RPMI7951 (cell line): Measurements from ENCODE around the gene ANKRD9. TPM values are rescaled to one million over a fixed set of nuclear protein-coding genes. Genes with fewer than 3 reads are reported as not detected.
"Not testable (repeated sequence)": the region's sequence is repeated elsewhere in the genome, so short reads cannot be mapped to it uniquely, and the experiment has no call there.

Source experiments
- DNase-seq: peaks from one replicate; pipeline ENCODE4 v3.0.0-alpha.2; 2012; ENCODE audit warnings: low read depth
- total RNA-seq: library from RNA; depleted of rRNA; stranded (reverse); fragments of >200 nt; shearing (Covaris generic); gene quantifications from 2 replicates; pipeline ENCODE4 v1.2.3, GENCODE V29; 2014

ANKRD9 gene
- total RNA-seq, 1 experiment from 2014 or later = 6.8 TPM

DNA sequence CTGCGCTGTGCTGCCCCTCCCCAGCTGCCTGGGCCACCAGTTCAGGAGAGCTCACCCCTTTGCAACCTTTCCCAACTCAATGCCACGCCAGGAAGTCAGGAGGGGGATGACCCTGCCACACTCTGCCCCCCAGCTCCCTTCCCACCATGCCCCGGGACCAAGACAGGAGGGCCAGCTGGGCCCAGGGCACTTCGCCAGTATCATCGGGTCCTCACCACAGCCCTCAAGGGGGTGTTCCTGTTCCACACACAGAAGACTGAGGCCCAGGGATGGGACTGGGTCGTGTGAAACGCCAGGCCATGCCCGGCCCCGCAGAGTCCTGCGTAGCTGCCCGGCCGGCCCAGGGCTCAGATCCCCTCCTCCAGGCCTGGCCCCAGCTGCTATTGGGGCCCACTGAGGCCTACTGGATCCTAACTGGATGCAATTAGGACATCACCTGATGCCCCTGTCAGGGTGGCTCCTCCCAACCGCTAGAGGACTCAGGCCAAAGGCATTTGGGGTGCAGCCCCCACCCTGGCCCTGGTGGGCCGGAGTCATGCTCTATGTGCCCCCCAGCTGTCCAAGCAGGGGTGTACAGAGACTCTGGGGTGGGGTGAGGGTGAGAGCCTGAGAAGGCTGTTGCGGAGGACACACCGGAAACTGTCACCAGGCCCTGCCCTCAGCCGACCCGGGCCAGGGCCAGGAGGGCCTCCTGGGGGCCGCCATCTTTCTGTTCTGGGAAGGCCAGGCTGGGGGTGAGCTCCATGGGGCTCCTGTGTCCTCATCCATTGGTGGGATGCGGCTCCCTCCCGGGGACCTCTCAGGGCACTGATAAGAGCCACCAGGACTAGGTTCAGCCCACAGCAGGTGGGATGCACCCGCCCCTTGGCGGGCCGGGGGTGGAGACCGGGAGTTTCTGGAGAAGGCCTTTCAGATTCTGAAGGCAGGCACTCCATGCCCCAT lies 29.3 kb upstream of the ANKRD9 start:
- no peak for DNase-seq

- DNase-seq = no peak
These were observed 28.5 kb upstream of the ANKRD9 start for GRCh38 chr14:102537981-102538601.

- no peak for DNase-seq
These were observed 22.7 kb upstream of the ANKRD9 start for GRCh38 chr14:102532204-102532658.

GRCh38 chr14:102530828-102531478 lies 21.4 kb upstream of the ANKRD9 start:
- DNase-seq = no peak

GRCh38 chr14:102528431-102529170 lies 19.0 kb upstream of the ANKRD9 start:
- DNase-seq = no peak

- DNase-seq = no peak
These were observed 16.4 kb upstream of the ANKRD9 start for GRCh38 chr14:102525929-102526497.

GRCh38 chr14:102525219-102525928 lies 15.8 kb upstream of the ANKRD9 start:
- DNase-seq = peak; percentile 72

- DNase-seq = peak; percentile 96
These were observed 15.1 kb upstream of the ANKRD9 start for GRCh38 chr14:102524451-102525218.

GRCh38 chr14:102523569-102524450 lies 14.2 kb upstream of the ANKRD9 start:
- no peak for DNase-seq

- DNase-seq = no peak
These were observed 13.6 kb upstream of the ANKRD9 start for GRCh38 chr14:102523200-102523568.

GRCh38 chr14:102519709-102520108 lies 10.1 kb upstream of the ANKRD9 start:
- DNase-seq = not testable (repeated sequence)

DNA sequence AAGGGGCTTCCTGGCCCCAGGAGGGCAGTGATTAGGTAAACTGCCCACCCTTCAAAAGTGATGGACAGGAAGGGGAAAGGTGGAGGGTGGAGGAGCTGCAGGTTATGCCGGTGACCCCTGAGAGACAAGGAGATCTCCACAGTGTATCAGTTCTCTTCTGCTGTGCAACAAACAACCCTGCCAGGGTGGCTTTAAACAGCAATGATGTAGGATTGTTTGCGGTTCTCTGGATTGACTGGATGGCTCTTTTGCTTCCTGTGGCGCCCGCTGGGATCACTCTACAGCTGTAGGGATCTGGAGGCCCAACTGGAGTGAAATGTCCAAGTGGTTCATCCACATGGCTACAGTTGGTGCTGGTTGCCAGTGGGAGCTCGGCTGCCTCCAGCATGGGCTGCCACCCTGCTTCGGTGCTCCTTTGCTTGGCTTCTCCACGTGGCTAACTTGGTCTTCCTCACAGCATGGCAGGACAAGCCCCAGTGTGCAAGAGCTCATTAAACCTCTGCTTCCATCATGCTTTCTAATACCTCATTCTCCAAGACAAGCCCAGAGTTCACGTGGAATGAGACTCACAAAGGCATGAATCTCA lies 8.6 kb upstream of the ANKRD9 start:
- no peak for DNase-seq

DNA sequence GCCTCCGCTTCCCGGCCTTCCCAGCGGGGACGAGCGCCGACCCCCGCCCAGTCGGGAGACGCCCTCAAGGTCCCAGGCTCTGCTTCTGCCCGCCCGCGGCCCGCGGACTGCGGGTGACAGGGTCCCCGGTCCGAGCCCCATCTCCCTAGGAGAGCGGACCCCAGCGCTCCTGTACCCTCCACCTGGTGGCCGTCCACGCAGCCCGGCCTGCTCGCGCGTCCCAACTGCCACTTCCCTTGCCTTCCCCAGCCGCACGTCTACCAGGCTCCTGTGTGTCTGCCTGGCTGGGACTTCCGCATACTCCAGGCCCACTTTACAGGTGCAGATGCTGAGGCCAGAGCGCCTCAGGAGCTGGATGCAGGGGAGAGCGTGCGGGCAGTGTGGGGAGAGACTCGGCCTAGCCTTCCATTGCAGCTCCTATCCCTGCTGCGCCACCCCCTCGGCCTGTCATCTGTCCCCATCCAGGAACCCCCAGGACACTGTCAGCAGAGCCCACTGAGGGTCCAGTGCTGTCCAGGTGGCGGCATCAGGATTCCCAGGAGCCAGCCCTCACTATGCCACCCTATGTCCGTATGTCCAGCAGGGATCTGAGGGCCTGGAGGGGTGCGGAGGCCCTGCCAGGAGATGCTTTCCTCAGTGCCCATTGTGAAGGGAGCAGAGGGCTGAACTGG lies 8.0 kb upstream of the ANKRD9 start:
- DNase-seq = no peak

DNA sequence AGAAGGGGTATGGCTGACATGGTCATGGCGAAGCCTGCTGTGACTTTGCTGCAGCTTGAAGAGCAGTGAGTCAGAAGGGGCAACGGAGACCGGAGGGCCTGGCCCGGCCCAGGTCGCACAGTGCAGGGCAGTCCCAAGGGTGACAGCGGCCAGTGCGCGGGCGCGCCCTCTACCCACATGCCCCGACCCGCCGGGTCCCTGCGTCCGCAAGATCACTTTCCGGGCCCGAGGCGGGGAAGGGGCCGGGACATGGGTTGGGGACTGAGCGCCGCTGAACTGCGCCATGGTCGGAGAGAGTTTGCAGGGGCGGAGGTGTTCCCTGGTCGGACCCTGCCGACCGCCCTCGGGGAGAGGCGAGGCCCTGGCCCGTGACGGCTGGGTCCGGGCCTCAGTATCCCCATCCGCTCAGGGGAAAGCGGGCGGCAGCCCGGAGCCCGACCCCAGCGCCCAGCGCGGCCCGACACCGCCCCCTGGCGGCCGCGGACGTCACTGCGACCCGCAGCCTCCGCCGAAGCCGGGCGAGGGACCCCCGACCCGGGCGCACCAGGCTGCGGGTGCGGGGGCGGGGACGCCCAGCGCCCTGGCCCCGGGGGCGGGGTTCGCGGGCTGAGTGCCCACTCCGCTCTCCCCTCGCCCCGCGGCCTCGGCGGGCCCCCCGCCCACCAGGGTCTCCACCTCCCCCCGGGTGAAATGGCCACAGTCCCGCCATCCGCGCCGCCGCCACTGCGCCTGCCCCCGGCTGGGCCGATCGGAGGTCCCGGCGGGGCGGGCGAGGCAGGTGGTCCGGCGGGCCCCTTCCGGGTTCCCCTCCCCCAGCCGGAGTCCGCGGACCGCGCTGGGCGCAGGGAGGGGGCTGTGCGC lies 7.2 kb upstream of the ANKRD9 start:
- peak; percentile 35 for DNase-seq

- no peak for DNase-seq
These were observed 5.6 kb upstream of the ANKRD9 start for GRCh38 chr14:102514987-102515733.
